Measurements from ENCODE around the gene SNED1. TPM values are rescaled to one million over a fixed set of nuclear protein-coding genes. Genes with fewer than 3 reads are reported as not detected.

Gene SNED1
- polyA plus RNA-seq, 1 donor (not counting 4 experiments of a cell fraction or from before 2014, with no cell fraction given): 0.12 TPM

DNA sequence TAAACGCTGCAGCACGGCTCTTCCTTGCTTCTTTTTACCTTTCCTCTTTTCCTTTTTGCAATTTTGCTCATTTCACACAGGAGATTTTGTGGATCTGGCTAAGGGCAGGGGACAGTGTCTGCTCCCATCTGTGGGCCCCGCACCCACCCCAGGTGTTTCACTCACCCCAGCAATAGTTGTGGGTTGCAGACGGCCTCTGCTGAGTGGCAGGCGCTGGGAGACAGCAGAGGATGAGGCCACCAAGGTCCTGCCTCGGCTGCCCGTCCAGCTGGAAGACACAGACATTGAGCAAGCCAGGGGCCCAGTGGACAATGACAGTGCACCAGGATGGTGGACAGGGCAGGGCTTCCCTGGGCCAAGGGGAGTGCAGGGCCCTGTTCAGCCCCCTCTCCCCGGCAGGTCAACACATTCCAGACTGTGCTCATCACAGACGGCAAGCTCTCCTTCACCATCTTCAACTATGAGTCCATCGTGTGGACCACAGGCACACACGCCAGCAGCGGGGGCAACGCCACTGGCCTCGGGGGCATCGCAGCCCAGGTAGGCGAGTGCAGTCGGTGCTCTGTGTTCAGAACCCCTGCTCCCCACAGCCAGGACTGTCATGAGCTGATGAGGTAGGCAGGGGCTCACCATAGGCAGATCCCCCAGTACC lies 35.0 kb downstream of the SNED1 start:
- H3K4me1 ChIP-seq (ENCODE audit: control insufficient read depth, extremely low read depth, insufficient read depth, low read length): peaks cover 8% of the 10 kb centered on the region
- no peak overlapping the region for H3K9ac ChIP-seq (ENCODE audit: control insufficient read depth, extremely low read depth, insufficient read depth, low read length)
- no peaks in the 10 kb centered on the region for H3K36me3 ChIP-seq (ENCODE audit: control insufficient read depth in 2 of 2, extremely low read depth in 1 of 2, insufficient read depth in 2 of 2, low read length in 2 of 2)
- H3K79me2 ChIP-seq (ENCODE audit: control insufficient read depth, insufficient read depth, low read length): no peaks in the 10 kb centered on the region
- H3K4me3 ChIP-seq (ENCODE audit: control insufficient read depth in 2 of 3, extremely low read depth in 1 of 3, insufficient read depth in 2 of 3, low read depth in 1 of 3, low read length in 3 of 3): no peak overlapping the region
- TF ChIP-seq EZH2 (IDR thresholded peaks at IDR 0.05; ENCODE audit: low read length): no peak
- TF ChIP-seq, protein P1, sequence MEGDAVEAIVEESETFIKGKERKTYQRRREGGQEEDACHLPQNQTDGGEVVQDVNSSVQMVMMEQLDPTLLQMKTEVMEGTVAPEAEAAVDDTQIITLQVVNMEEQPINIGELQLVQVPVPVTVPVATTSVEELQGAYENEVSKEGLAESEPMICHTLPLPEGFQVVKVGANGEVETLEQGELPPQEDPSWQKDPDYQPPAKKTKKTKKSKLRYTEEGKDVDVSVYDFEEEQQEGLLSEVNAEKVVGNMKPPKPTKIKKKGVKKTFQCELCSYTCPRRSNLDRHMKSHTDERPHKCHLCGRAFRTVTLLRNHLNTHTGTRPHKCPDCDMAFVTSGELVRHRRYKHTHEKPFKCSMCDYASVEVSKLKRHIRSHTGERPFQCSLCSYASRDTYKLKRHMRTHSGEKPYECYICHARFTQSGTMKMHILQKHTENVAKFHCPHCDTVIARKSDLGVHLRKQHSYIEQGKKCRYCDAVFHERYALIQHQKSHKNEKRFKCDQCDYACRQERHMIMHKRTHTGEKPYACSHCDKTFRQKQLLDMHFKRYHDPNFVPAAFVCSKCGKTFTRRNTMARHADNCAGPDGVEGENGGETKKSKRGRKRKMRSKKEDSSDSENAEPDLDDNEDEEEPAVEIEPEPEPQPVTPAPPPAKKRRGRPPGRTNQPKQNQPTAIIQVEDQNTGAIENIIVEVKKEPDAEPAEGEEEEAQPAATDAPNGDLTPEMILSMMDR (optimal IDR thresholded peaks at IDR 0.05 in 1 of 3, IDR thresholded peaks at IDR 0.05 in 1 of 3, conservative IDR thresholded peaks at IDR 0.05 in 1 of 3; ENCODE audit: extremely low read depth in 1 of 3, insufficient read depth in 2 of 3, low read length in 3 of 3): no peak
- no peaks in the 10 kb centered on the region for H3K9me3 ChIP-seq (ENCODE audit: control insufficient read depth, low read depth, low read length)
- no peak for DNase-seq (ENCODE audit: low read depth, low spot score)
- H3K27ac ChIP-seq (ENCODE audit: control insufficient read depth, insufficient read depth, low read length): no peak overlapping the region
- no peaks in the 10 kb centered on the region for H3K9me1 ChIP-seq (ENCODE audit: control insufficient read depth, extremely low read depth, insufficient read depth, low read length)
- no peak overlapping the region for H2AFZ ChIP-seq (ENCODE audit: control insufficient read depth, low read length)
- no peaks in the 10 kb centered on the region for H4K20me1 ChIP-seq (ENCODE audit: control insufficient read depth, extremely low read depth, insufficient read depth, low read length)
- peaks cover 33% of the 10 kb centered on the region for H3K27me3 ChIP-seq (ENCODE audit: control insufficient read depth, extremely low read depth, insufficient read depth, low read length)
- no peak for FAIRE-seq
- dilution Hi-C loops (cut with MboI; ENCODE audit: extremely low pct_ligation_motif_present, low sequenced_read_pairs): no loop called here
- no peak overlapping the region for H3K4me2 ChIP-seq (ENCODE audit: control insufficient read depth, extremely low read depth, insufficient read depth, low read depth, low read length)

DNA sequence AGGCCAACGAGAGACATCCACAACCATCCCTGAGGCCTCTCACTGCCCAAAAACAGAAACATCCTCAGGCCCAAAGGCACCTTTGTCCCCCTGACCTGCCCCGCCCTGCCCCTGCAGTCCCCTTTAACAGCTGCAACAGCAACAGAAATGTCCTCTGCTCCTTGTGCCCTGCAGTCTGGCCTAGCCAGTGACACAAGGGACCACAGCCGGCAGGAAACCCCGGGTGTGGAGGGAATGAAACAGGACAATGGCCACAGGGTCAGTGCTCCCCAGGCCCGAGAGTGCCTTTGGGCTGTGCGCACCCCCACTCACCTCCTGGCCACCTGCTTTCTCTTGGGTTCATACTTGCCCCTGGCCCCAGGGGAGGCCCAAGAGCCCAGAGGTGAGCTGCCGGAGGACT lies 35.6 kb downstream of the SNED1 start:
- H3K27me3 ChIP-seq (ENCODE audit: control insufficient read depth, extremely low read depth, insufficient read depth, low read length): peaks cover 36% of the 10 kb centered on the region

More for the DNA sequence above, 35.6 kb downstream of the SNED1 start:
- H3K36me3 ChIP-seq (ENCODE audit: control insufficient read depth in 2 of 2, extremely low read depth in 1 of 2, insufficient read depth in 2 of 2, low read length in 2 of 2): no peaks in the 10 kb centered on the region
- H3K4me1 ChIP-seq (ENCODE audit: control insufficient read depth, extremely low read depth, insufficient read depth, low read length): peaks cover 8% of the 10 kb centered on the region
- no peak for DNase-seq (ENCODE audit: low read depth, low spot score)
- dilution Hi-C loops (cut with MboI; ENCODE audit: extremely low pct_ligation_motif_present, low sequenced_read_pairs): no loop called here
- no peak overlapping the region for H3K9ac ChIP-seq (ENCODE audit: control insufficient read depth, extremely low read depth, insufficient read depth, low read length)
- TF ChIP-seq, protein P1 (optimal IDR thresholded peaks at IDR 0.05 in 1 of 3, IDR thresholded peaks at IDR 0.05 in 1 of 3, conservative IDR thresholded peaks at IDR 0.05 in 1 of 3; ENCODE audit: extremely low read depth in 1 of 3, insufficient read depth in 2 of 3, low read length in 3 of 3): no peak
- TF ChIP-seq EZH2 (IDR thresholded peaks at IDR 0.05; ENCODE audit: low read length): no peak
- no peaks in the 10 kb centered on the region for H4K20me1 ChIP-seq (ENCODE audit: control insufficient read depth, extremely low read depth, insufficient read depth, low read length)
- H3K4me3 ChIP-seq (ENCODE audit: control insufficient read depth in 2 of 3, extremely low read depth in 1 of 3, insufficient read depth in 2 of 3, low read depth in 1 of 3, low read length in 3 of 3): no peak overlapping the region
- FAIRE-seq: no peak
- no peak overlapping the region for H3K4me2 ChIP-seq (ENCODE audit: control insufficient read depth, extremely low read depth, insufficient read depth, low read depth, low read length)
- H2AFZ ChIP-seq (ENCODE audit: control insufficient read depth, low read length): no peak overlapping the region
- H3K9me3 ChIP-seq (ENCODE audit: control insufficient read depth, low read depth, low read length): no peaks in the 10 kb centered on the region
- no peaks in the 10 kb centered on the region for H3K79me2 ChIP-seq (ENCODE audit: control insufficient read depth, insufficient read depth, low read length)
- no peak overlapping the region for H3K27ac ChIP-seq (ENCODE audit: control insufficient read depth, insufficient read depth, low read length)
- H3K9me1 ChIP-seq (ENCODE audit: control insufficient read depth, extremely low read depth, insufficient read depth, low read length): no peaks in the 10 kb centered on the region
